ENCODE measurements around the gene RIC8A.

DNA sequence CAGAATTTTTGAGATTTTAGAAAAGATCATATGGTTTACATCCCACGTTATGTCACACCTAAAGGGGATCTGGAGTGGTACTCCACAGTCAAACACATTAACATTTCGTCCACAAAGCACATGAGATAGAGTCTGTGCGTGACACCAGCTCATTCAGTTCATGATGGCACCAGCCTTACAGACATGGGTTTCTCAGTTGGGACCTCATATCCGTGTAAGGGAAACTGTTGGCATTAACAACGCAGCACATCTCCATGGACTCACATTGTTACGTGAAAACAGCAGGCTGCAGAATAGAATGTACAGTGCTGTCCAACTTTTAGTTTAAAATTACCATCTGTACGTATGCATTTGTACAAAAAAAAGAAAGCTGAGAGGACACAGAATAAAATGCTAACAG lies 14.0 kb downstream of the RIC8A start:
- TF ChIP-seq, protein P1, sequence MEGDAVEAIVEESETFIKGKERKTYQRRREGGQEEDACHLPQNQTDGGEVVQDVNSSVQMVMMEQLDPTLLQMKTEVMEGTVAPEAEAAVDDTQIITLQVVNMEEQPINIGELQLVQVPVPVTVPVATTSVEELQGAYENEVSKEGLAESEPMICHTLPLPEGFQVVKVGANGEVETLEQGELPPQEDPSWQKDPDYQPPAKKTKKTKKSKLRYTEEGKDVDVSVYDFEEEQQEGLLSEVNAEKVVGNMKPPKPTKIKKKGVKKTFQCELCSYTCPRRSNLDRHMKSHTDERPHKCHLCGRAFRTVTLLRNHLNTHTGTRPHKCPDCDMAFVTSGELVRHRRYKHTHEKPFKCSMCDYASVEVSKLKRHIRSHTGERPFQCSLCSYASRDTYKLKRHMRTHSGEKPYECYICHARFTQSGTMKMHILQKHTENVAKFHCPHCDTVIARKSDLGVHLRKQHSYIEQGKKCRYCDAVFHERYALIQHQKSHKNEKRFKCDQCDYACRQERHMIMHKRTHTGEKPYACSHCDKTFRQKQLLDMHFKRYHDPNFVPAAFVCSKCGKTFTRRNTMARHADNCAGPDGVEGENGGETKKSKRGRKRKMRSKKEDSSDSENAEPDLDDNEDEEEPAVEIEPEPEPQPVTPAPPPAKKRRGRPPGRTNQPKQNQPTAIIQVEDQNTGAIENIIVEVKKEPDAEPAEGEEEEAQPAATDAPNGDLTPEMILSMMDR (conservative IDR thresholded peaks at IDR 0.05; ENCODE audit: low read length) = no peak
- no peak for TF ChIP-seq EZH2phosphoT487 (IDR thresholded peaks at IDR 0.05; ENCODE audit: borderline replicate concordance)
